NCI-H146 treated with DMSO at 0.1 percent for 48 hours (cell line): ENCODE results near the gene FZR1.
A peak's percentile ranks its signal among the peaks of the same experiment; 100 is the strongest.
"Not testable (repeated sequence)": the region's sequence is repeated elsewhere in the genome, so short reads cannot be mapped to it uniquely, and the experiment has no call there.

Experiments
- DNase-seq: peaks from one replicate; lab custom pipeline; 2025; ENCODE audit not compliant: unreplicated experiment; lab: John Stamatoyannopoulos, UW

FZR1 gene

DNA sequence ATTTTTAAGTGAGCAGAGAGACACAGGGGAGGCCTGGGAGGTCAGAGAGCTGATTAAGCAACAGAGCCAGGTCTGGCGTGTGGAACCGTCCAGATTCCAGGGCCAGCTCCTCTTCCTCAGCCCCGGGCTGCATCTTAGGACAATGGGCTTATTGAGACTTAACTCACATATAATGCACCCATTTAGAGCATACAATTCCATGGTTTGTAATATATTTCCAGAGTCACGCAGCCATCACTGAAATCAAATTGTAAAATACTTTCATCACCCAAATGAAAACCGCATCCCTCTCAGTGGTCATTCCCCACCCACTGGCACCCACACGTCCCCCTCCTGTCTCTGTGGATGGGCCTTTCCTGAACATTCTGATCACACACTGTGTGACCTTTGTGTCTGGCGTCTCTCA is 64.5 kb downstream of the FZR1 start:
- no peak for DNase-seq

DNA sequence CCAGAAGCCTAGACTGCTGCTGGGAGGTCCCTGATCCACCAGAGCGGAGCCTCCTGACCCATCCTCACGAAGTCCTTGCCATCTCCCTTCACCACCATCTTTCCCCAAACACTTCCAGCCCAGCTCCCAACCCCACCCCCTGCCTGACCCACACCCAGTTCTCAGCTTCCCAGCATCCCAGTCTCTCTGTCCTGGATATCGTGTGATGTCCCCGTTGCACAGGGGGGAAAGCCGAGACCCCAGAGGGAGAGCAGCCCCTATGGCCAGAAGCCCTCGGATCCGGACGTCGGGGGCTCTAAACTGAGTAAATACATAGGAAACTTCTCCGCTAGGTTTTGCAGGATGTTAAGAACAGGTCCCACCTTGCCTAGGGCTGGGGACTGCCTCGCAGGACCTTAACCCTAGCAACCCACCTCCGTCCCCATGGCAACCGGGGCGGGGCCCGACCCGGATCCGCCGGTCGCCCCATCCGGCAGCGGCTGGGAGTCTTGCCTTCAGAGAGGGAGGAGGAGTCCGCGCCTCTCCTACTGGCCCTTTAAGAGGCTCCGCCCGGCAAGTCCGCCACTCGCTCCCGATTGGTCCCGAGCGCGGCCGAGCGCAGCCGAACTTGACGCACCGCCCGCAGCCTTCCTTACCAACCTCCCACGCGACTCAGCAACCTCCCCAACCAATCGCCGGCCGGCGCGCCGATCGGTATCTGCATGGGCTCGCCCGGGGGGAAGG is 66.2 kb downstream of the FZR1 start:
- peak; percentile 91 for DNase-seq

DNA sequence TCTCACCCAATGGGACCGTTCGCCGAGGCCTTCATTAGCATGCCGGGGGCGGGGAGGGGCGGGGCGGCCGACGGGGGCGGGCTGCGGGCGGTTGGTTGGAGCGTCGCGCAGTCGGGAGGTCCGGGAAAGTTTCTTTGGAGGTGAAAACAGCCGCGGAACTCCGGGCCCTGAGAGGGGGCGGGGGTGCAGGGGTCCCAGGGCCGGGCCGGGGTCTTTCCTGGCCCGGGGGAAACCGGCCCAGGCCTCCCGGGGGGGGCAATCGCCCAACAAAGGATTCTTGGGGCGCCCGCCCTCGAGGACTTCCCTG is 66.7 kb downstream of the FZR1 start, which contains the start of gene HMG20B:
Gene HMG20B, plus strand, starts transcription at position 90 of the 307 bp plus-strand sequence. CDS start 366 bp downstream, outside the sequence.
- DNase-seq, result no peak

DNA sequence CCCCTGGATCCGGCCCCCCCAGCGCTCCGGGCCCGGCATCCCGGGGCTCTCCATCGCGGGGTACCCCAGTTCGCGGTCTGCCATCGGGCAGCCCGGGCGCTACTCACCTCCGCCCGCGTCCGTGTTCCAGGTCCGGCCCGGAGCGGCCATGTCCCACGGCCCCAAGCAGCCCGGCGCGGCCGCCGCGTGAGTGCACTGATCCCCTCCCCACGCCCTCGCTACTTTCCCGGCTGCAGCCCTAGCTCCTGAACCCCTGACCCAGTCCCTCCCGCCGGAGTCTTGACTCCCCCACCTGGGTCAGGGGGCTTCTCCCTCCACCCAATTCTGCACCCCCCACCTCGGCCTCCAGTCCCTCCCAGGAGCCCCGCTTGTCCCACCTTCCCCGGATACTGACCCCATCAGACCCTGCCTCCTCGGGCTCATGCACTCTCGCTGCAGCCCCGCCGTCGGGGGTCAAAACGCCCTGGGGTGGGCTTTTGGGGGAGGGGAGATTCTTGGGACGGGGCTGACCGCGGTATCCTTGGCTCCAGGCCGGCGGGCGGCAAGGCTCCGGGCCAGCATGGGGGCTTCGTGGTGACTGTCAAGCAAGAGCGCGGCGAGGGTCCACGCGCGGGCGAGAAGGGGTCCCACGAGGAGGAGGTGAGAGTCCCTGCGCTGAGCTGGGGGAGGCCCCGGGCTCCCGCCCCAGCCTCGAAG is 67.2 kb downstream of the FZR1 start:
- no peak for DNase-seq

DNA sequence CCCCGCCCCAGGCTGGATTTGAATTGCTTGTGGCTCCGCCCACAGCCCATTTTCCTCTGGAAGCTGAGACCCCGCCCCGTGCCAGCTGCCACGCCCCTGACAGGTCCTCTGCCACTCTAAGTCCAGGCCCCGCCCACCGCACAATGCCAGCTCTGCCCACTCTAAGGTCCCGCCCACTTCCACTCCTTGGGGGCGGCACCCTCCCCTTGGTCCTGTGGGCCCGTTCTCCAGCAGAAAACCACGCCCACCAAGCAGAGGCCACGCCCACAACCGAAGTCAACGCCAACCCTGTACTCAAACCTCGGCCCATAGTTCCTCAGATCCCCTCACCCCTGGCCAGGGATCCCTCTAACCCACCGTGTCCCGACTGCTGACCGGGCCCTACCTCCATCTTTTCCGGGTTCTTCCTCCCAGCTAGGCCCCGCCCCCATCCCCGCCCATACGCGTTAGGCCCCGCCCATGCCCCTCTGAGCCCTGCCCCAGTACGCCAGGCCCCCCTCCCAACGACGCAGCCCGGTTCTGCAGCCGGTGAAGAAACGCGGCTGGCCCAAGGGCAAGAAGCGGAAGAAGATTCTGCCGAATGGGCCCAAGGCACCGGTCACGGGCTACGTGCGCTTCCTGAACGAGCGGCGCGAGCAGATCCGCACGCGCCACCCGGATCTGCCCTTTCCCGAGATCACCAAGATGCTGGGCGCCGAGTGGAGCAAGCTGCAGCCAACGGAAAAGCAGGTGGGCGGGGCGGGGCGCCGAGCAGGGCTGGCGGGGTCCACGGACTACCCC is 67.9 kb downstream of the FZR1 start:
- peak; percentile 13 for DNase-seq

DNA sequence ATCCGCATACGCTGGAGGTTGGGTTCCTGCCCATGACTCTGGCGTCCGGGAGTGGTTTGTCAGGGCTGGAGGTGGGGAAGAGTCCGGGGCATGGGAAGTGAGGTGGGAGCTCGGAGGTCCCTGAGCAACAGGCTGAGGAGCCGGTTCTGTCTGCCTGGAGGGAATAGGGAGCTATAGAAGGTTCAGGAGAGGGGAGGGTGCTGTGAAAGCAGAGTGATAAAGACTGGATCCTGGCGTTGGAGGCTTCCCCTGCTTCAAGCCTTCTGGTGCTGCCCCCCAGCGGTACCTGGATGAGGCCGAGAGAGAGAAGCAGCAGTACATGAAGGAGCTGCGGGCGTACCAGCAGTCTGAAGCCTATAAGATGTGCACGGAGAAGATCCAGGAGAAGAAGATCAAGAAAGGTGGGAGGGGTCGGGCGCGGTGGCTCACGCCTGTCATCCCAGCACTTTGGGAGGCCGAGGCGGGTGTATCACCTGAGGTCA is 69.2 kb downstream of the FZR1 start:
- no peak for DNase-seq

DNA sequence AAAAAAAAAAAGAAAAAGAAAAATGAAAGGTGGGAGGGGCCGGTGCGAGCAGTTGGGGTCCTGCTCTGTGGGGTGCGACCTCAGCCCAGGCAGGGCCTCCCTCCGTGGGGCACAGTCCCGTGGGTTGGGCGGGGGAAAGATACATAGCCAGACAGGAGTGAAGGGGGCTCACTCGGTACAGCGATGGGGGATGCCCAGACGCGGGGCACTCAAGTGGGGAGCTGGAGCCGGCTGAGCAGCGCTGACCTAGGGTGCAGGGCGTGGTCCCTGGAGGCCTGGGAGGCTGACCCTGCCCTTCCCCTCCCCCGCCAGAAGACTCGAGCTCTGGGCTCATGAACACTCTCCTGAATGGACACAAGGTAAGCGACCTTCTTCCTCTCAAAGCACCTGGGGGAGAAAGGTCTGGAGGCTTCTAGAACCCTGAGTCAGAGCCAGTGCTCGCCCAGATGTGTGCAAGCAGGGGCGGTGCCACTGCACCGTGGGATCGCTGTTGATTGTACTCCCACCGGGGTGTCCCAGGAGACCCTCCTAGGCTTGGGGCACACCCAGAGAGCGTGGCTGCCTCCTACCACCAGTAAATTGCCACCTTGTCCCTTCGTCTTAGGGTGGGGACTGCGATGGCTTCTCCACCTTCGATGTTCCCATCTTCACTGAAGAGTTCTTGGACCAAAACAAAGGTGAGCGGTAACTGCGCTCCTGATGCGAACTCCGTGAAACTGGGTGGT is 70.0 kb downstream of the FZR1 start:
- DNase-seq, result no peak

DNA sequence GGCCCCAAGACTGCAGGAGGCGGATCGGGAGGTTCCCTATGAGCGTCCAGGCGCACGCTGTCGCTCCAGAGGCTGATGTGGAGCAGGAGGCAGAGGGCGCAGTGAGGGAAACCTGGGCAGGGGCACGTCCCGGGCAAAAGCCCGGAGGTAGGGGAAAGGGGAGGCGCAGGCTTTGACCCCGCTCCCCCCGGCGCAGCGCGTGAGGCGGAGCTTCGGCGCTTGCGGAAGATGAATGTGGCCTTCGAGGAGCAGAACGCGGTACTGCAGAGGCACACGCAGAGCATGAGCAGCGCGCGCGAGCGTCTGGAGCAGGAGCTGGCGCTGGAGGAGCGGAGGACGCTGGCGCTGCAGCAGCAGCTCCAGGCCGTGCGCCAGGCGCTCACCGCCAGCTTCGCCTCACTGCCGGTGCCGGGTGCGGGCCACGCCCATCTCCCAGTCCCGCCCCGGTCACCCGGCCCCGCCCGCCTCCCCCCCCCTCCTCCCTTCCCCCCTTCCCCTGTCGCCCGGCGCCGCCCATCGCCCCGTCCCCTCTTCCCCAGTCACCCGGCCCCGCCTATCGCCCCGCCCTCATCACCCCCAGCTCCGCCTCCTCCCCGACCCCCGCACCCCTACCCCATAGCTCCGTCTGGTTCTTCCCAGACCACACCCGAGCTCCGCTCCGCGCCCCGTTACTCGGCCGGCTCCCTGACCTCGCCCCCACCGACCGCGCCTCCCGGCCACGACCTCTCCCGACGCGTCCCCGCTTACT is 70.8 kb downstream of the FZR1 start:
- no peak for DNase-seq

DNA sequence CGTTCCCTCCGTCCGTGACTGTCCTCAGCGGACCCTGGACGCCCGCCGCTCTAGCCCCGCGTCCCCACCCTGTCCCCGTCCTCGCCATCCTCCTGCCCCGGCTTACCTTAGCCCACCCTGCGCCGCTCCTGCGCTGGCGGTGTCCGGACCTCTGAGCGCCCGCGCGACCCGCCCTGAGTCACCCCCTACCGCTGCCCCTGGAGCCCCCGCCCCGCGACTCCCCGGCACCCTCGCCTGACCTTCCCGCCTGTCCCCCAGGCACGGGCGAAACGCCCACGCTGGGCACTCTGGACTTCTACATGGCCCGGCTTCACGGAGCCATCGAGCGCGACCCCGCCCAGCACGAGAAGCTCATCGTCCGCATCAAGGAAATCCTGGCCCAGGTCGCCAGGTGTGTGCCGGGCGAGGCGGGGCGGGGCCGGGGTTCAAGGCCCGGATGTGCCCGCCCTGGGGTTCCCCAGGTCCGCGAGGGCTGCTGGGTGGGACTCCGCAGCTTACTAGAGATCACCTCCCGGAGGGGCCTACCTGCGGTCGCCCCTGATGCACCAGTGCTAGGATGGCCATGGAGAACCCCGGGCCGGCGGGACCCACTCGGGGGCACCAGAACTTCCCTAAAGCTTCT is 71.7 kb downstream of the FZR1 start:
- no peak for DNase-seq

DNA sequence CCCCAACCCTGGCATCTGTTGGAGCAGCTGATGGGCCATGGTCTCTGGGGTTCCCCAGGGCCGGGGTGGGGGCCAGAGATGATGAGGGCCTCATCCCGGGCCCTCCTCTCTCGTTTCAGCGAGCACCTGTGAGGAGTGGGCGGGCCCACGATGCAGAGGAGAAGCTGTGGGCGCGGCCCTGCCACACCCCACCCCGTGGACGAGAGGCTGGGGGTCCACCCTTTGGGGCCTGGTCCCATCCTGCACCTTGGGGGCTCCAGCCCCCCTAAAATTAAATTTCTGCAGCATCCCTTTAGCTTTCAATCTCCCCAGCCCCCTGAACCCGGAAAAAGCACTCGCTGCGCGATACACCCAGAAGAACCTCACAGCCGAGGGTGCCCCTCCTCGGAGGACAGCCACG is 72.3 kb downstream of the FZR1 start:
- DNase-seq, result no peak

DNA sequence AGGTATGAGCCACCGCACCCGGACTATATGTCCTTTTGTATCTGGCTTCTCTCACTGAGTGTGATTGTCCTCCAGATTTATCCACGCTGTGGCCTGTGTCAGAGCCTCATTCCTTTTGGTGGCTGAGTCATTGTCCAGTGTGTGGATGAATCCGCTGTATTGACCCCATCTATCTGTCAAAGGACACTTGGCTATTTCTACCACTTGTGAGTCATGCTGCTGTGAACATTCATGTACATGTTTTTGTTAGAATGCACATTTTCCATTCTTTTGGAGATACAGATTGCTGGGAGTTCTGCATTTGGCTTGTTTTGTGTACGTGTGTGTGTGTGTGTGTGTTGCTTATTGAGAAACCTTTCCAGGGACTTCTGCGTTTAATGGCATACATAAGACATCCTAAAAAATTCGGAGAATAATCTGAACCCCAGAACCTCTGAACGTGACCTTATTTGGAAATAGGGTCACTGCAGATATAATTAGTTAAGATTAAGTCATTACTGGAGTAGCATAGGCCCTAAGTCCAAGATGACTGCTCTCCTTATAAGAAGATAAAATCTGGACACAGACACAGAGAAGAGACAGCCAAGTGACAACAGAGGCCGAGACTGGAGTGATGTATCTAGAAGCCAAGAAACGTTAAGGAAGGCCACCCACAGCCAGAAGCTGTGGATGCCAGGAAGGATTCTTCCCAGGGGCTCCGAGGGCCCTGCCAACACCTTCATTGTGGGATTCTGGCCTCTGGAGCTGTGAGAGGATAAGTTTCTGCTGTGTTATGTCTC is 74.2 kb downstream of the FZR1 start:
- no peak for DNase-seq

DNA sequence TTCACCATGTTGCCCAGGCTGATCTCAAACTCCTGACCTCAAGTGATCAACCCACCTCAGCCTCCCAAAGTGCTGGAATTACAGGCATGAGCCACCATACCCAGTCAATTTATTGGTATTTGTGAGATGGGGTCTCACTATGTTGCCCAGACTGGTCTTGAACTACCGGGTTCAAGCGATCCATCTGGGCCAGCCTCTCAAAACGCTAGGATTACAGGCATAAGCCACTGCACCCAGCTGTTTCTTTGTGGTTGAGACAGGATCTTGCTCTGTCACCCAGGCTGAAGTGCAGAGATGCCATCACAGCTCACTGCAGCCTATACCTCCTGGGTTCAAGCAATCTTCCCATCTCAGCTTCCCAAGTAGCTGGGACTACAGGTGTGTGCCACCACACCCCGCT is 75.7 kb downstream of the FZR1 start:
- DNase-seq, result not testable (repeated sequence)

DNA sequence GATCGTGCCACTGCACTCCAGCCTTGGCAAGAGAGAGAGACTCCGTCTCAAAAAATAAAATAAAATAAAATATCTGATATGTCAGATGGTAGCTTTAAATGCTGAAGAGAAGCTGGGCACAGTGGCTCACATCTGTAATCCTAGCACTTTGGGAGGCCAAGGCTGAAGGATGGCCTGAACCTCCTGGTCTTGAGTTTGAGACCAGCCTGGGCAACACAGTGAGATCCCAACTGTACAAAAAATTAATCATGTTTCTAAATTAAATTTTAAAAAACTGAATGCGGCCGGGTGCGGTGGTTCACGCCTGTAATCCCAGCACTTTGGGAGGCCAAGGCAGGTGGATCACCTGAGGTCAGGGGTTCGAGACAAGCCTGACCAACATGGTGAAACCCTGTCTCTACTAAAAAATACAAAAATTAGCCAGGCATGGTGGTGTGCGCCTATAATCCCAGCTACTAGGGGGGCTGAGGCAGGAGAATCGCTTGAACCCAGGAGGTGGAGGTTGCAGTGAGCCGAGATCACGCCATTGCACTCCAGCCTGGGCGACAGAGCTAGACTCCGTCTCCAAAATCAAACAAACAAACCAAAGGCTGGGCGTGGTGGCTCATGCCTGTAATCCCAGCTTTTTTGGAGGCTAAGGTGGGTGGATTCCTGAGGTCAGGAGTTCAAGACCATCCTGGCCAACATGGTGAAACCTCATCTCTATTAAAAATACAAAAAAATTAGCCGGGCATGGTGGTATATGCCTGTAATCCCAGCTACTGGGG is 78.1 kb downstream of the FZR1 start:
- DNase-seq, result not testable (repeated sequence)

DNA sequence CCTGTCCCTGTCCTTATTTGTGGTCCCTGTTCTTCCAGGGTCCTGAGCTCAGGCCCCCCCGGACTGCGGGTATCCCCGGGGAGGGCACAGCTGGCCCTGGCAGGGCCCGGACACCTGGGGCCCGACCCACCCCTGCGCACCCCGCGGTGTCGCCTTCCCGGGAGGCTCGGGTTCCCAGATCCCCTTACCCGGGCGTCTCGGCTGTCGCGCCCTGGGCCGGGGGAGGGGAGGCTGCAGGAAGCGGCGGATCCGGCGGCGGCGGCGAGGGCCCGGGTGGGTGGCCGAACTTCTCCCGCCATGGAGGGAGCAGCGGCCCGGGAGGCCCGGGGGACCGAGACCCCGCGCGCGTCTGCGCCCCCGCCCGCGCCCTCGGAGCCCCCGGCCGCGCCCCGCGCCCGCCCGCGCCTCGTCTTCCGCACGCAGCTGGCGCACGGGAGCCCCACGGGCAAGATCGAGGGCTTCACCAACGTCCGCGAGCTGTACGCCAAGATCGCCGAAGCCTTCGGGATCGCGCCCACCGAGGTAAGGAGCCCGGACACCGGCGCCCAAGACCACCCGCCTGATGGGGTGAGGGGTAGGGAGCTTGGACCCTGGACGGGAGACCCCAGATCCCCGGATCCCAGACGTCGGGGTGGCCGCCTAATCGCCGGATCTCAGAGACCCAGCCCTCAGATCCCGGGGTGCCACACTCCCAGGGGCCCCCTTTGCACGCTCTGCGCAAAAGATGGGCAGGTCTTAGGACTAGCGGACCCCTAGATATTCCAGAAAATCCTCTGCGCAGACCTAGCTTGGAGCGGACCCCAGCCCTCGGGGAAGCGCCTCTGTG is 79.4 kb downstream of the FZR1 start, which contains the start of gene GIPC3:
Gene GIPC3, plus strand, starts transcription at position 178 of the 826 bp plus-strand sequence. Its CDS starts 120 bp downstream, at position 298.
- DNase-seq, result no peak

DNA sequence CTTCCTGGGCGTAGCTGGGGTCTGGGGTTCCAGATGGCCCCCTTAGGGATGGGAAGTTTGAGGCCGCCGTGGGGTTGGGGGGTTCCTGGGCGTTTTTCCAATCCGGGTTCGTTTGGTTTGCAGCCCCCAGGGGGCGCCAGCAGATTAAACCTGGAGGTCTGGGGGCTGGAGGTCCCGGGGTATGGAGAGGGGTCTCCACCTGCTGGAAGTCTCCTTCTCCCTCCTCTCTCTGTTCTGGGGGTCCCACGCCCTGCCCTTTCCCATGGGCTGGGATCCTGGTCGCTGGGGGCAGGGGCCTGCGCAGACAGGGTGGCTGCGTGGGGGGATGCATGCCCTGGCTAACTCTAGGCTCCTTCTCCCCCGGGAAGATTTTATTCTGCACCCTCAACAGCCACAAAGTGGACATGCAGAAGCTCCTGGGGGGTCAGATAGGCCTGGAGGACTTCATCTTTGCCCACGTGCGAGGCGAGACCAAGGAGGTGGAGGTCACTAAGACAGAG is 80.1 kb downstream of the FZR1 start:
- no peak for DNase-seq

DNA sequence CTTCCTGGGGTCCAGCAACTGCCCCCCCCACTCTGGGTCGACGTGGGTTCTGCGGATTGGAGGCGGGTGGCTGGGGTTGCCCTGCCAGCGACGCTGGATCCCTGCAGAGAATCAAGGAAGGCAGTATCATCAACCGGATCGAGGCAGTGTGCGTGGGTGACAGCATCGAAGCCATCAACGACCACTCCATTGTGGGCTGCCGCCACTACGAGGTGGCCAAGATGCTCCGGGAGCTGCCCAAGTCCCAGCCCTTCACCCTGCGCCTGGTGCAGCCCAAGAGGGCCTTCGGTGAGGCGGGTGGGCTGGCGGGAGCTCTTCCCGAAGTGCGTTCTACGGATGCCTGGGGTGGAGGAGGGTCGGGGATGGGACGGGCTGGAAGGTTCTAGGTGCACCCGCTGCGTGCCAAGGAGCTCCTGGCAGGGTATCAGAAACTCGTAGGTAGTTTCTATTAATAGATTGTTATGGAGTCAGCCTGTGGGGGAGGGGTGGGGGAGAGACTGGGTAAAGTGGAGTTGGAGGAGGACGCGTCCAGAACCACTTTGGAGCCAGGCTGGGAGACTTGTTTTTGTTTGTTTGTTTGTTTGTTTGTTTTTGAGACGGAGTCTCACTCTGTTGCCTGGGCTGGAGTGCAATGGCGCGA is 80.7 kb downstream of the FZR1 start:
- DNase-seq, result no peak
